Right lobe of liver (tissue), 6 donors: ENCODE results near the gene SAMD4A. TPM values are rescaled to one million over a fixed set of nuclear protein-coding genes. Genes with fewer than 3 reads are reported as not detected.

ENCODE experiments used
- ATAC-seq, 4 donors: fragments of 200-7000 bp; cut with Tn5 transposase; one replicate each; pipeline ENCODE4 v1.9.1; 2020; ENCODE audit warnings: mild to moderate bottlenecking in 4 of 4, moderate library complexity in 4 of 4
- DNase-seq, 3 donors: peaks; one replicate each; pipeline ENCODE4 v3.0.0-alpha.2; 2020
- H3K27ac ChIP-seq, 3 donors: fragments of 200-600 bp; one replicate each; pipeline ENCODE4 v1.8.0; 2022
- H3K27me3 ChIP-seq, 2 donors: fragments of 200-600 bp; one replicate each; pipeline ENCODE4 v1.8.0; 2022
- H3K36me3 ChIP-seq, 4 donors: fragments of 200-600 bp; sonication (generic) in 1 of 4; one replicate each; pipeline versions ENCODE4 v1.5.1 to v1.8.0; 2017 to 2022; ENCODE audit warnings: control low read depth in 1 of 4
- H3K4me1 ChIP-seq, 4 donors: fragments of 200-600 bp; sonication (generic) in 1 of 4; one replicate each; pipeline versions ENCODE4 v1.5.1 to v1.8.0; 2017 to 2022; ENCODE audit warnings: control low read depth in 1 of 4
- H3K4me3 ChIP-seq, 3 donors: fragments of 200-600 bp; one replicate each; pipeline ENCODE4 v1.8.0; 2022
- H3K9me3 ChIP-seq, 4 donors: fragments of 200-600 bp; sonication (generic) in 1 of 4; one replicate each; pipeline versions ENCODE4 v1.5.1 to v1.8.0; 2017 to 2022; ENCODE audit warnings: control low read depth in 1 of 4
- POLR2A ChIP-seq: fragments of 450-650 bp; IDR thresholded peaks from one replicate; pipeline ENCODE4 v1.6.1; 2017; ENCODE audit warnings: antibody characterized with exemption, mild to moderate bottlenecking
- WGBS: methylation state at CpG from one replicate; pipeline ENCODE4 v1.1.6; 2018; ENCODE audit warnings: low coverage, low lambda C conversion rate; ENCODE audit not compliant: insufficient coverage; ENCODE audit errors: missing lambda C conversion rate; 5-methylcytosine and 5-hydroxymethylcytosine counted together
- intact Hi-C, 2 donors: fragments of 100-400 bp; cut with DNase I; formaldehyde crosslinking; loops; one replicate each; pipeline versions ENCODE4 v1.11.2 to v1.14.1; 2022
- total RNA-seq, 6 experiments: library from RNA; depleted of rRNA in 2 of 6; stranded (reverse); fragments of >200 nt in 2 of 6; fragmentation: NEBNext Ultra II Directional in 3 of 6; extraction: Animal tissue kit (Norgen Biotek cat#: 25700) in 3 of 6; gene quantifications; one replicate each; pipeline versions ENCODE4 v1.1.0 to v1.2.4, GENCODE V29; 2016 to 2023
- TF ChIP-seq, protein P1 (sequence below), 4 donors: fragments of 200-600 bp in 3 of 4; fragments of 450-650 bp in 1 of 4; IDR thresholded peaks; one replicate each; pipeline versions ENCODE4 v1.5.1 to v1.8.0; 2016 to 2022; ENCODE audit warnings: antibody characterized with exemption in 4 of 4, mild to moderate bottlenecking in 2 of 4
- donor health status: DM: no; HTN: yes; CAD: no.
- donor health status: DM: no; HTN: no; CAD: no.
- donor health status: DM: no; HTN: no; CAD: no.
- donor health status: DM: no; HTN: yes; CAD: no.
- donor health status: DM: no; HTN: yes; CAD: no.

SAMD4A gene
- total RNA-seq, 6 experiments from 2014 or later: 16.7 to 31.9 (median 21.1) TPM

GRCh38 chr14:54722791-54723432, 156.0 kb downstream of the SAMD4A start:
- ATAC-seq: peak in 1 of 4 donors; percentile 23
- WGBS: 62% methylated on average over 4 of the region's 4 CpGs
- H3K27ac ChIP-seq: no peak overlapping the region
- H3K9me3 ChIP-seq: no peaks in the 10 kb centered on the region
- H3K36me3 ChIP-seq: no peaks in the 10 kb centered on the region
- H3K4me1 ChIP-seq: peaks cover 0 to 75% (median 20%) of the 10 kb centered on the region in 4 donors
- intact Hi-C loops: no loop called here
- no peak for DNase-seq
- TF ChIP-seq, protein P1, sequence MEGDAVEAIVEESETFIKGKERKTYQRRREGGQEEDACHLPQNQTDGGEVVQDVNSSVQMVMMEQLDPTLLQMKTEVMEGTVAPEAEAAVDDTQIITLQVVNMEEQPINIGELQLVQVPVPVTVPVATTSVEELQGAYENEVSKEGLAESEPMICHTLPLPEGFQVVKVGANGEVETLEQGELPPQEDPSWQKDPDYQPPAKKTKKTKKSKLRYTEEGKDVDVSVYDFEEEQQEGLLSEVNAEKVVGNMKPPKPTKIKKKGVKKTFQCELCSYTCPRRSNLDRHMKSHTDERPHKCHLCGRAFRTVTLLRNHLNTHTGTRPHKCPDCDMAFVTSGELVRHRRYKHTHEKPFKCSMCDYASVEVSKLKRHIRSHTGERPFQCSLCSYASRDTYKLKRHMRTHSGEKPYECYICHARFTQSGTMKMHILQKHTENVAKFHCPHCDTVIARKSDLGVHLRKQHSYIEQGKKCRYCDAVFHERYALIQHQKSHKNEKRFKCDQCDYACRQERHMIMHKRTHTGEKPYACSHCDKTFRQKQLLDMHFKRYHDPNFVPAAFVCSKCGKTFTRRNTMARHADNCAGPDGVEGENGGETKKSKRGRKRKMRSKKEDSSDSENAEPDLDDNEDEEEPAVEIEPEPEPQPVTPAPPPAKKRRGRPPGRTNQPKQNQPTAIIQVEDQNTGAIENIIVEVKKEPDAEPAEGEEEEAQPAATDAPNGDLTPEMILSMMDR (IDR thresholded peaks at IDR 0.05): peak in 2 of 4 donors; percentile 14 to 36
- no peak for TF ChIP-seq POLR2A
- no peak overlapping the region for H3K4me3 ChIP-seq
- H3K27me3 ChIP-seq: no peaks in the 10 kb centered on the region

GRCh38 chr14:54724123-54724522, 157.2 kb downstream of the SAMD4A start:
- intact Hi-C loops: no loop called here
- Histone ChIP-seq H3K9me3 (no peaks in the 10 kb centered on the region), H3K4me1 (peaks cover 0 to 70% (median 14%) of the 10 kb centered on the region in 4 donors), H3K36me3 (no peaks in the 10 kb centered on the region), H3K27me3 (no peaks in the 10 kb centered on the region), H3K4me3 (no peak overlapping the region), H3K27ac (no peak overlapping the region)
- TF ChIP-seq, protein P1 (IDR thresholded peaks at IDR 0.05): no peak
- TF ChIP-seq POLR2A: no peak
- ATAC-seq (peak in 3 of 4 donors; percentile 42 to 55 (median 49)), DNase-seq (no peak)
- 46% methylated on average over 4 of the region's 4 CpGs for WGBS

DNA sequence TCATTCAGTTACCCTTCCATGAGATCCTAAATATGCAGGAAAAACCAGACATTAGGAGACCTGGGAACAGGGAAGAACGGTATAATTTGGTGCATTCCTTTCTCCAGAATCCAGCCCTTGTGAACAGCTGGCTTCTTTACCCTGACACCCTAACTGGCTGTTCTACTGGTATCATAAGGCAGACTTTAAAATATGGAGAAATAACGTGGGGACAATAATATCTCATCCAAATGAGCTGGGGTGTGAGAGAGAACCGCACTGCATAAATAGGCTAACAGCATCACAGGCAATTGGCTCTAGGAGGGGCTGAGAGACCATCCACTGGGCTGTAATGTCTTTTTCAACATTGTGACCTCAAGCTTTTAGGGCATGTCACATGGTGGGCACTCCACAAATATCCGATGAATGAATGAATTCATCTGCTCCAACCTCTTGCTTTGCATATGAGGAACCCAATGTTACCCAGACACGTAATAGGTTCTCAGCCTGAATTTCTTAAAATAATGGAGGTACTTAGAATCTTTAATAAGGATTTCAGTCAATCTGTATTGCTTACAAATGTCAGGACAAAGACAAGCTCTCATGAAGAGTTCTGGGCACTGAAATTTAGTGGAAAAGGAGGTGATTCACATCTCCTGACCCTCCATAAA, 157.9 kb downstream of the SAMD4A start:
- DNase-seq: no peak
- intact Hi-C loops: no loop called here
- TF ChIP-seq, protein P1 (IDR thresholded peaks at IDR 0.05): no peak
- TF ChIP-seq POLR2A: no peak
- Histone ChIP-seq H3K27ac (no peak overlapping the region), H3K36me3 (no peaks in the 10 kb centered on the region), H3K4me3 (no peak overlapping the region), H3K27me3 (no peaks in the 10 kb centered on the region), H3K4me1 (peaks cover 0 to 66% (median 14%) of the 10 kb centered on the region in 4 donors), H3K9me3 (no peaks in the 10 kb centered on the region)
- no peak for ATAC-seq
- WGBS: 94% methylated on average over 3 of the region's 5 CpGs

- Histone ChIP-seq H3K27ac (no peak overlapping the region), H3K4me3 (no peak overlapping the region), H3K27me3 (no peaks in the 10 kb centered on the region), H3K4me1 (peaks cover 0 to 71% (median 15%) of the 10 kb centered on the region in 4 donors), H3K9me3 (no peaks in the 10 kb centered on the region), H3K36me3 (no peaks in the 10 kb centered on the region)
- ATAC-seq (no peak), DNase-seq (no peak)
- TF ChIP-seq POLR2A: no peak
- intact Hi-C loops: no loop called here
Observed at GRCh38 chr14:54725998-54726397, 159.1 kb downstream of the SAMD4A start.

- ATAC-seq (peak; percentile 68 to 82 (median 74)), DNase-seq (peak in 1 of 3 donors; percentile 59)
- no peak overlapping the region for H3K4me3 ChIP-seq
- H3K36me3 ChIP-seq: no peaks in the 10 kb centered on the region
- WGBS: 33% methylated on average over 7 of the region's 7 CpGs
- no peaks in the 10 kb centered on the region for H3K27me3 ChIP-seq
- TF ChIP-seq POLR2A: no peak
- TF ChIP-seq, protein P1 (IDR thresholded peaks at IDR 0.05): no peak
- no peaks in the 10 kb centered on the region for H3K9me3 ChIP-seq
- peaks cover 0 to 60% (median 16%) of the 10 kb centered on the region in 4 donors for H3K4me1 ChIP-seq
- H3K27ac ChIP-seq: peak overlapping the region; percentile 21 to 33 (median 23)
- intact Hi-C loops: no loop called here
Observed at GRCh38 chr14:54727929-54728328, 161.0 kb downstream of the SAMD4A start.
